ENCODE data around the gene TPM1. TPM values are rescaled to one million over a fixed set of nuclear protein-coding genes. Genes with fewer than 3 reads are reported as not detected.

Gene TPM1
- total RNA-seq, 1 experiment from 2014 or later = 22.5 TPM

- Histone ChIP-seq H3K9me2 (ENCODE audit: insufficient read depth) (no peaks in the 10 kb centered on the region), H3K9ac (ENCODE audit: low read length) (no peak overlapping the region), H3K27ac (ENCODE audit: low read depth, low read length) (no peak overlapping the region), H2AFZ (ENCODE audit: low read depth, low read length, poor library complexity, severe bottlenecking) (peak overlapping the region; percentile 45), H3K36me3 (ENCODE audit: control insufficient read depth in 1 of 2, insufficient read depth in 2 of 2, low read length in 2 of 2) (no peaks in the 10 kb centered on the region), H3K4me3 (replicated peaks in 1 of 2; ENCODE audit: low read depth in 1 of 2, low read length in 2 of 2) (no peak overlapping the region), H3K27me3 (ENCODE audit: insufficient read depth, low read length) (no peaks in the 10 kb centered on the region), H3K79me2 (ENCODE audit: insufficient read depth, low read length) (no peaks in the 10 kb centered on the region), H3K4me1 (ENCODE audit: control insufficient read depth in 1 of 2, insufficient read depth in 2 of 2, low read length in 2 of 2) (no peaks in the 10 kb centered on the region), H3K4me2 (ENCODE audit: low read length) (no peak overlapping the region), H4K20me1 (ENCODE audit: insufficient read depth) (no peaks in the 10 kb centered on the region), H3K9me3 (ENCODE audit: control insufficient read depth in 1 of 2, insufficient read depth in 1 of 2, low read depth in 1 of 2, low read length in 2 of 2) (no peaks in the 10 kb centered on the region)
- DNase-seq (ENCODE audit: low read depth, low spot score) (no peak), ATAC-seq (peak; percentile 67)
- CTCF ChIA-PET = no interaction called here
- POLR2A ChIA-PET = no interaction called here
- no peak for TF ChIP-seq SRF (IDR thresholded peaks at IDR 0.05; ENCODE audit: low read depth)
- TF ChIP-seq TCF7L2 (IDR thresholded peaks at IDR 0.05; ENCODE audit: borderline replicate concordance, extremely low read depth, insufficient read depth, insufficient read length) = peak; percentile 24
- intact Hi-C loops (cut with micrococcal nuclease) = no loop called here
- BruUV-seq (replicated peaks) = no TSS peak
- RAD21 ChIA-PET (ENCODE audit: low non-redundant PET in 1 of 2, low total read pairs in 2 of 2, uncharacterized antibody in 2 of 2, unreplicated experiment in 2 of 2) = no interaction called here
These were observed 42.5 kb upstream of the TPM1 start for GRCh38 chr15:62999923-63000561.

GRCh38 chr15:63000706-63001105 lies 41.8 kb upstream of the TPM1 start:
- RAD21 ChIA-PET (ENCODE audit: low non-redundant PET in 1 of 2, low total read pairs in 2 of 2, uncharacterized antibody in 2 of 2, unreplicated experiment in 2 of 2) = no interaction called here
- no TSS peak for BruUV-seq (replicated peaks)

More at GRCh38 chr15:63000706-63001105, 41.8 kb upstream of the TPM1 start:
- Histone ChIP-seq H3K4me1 (ENCODE audit: control insufficient read depth in 1 of 2, insufficient read depth in 2 of 2, low read length in 2 of 2) (no peaks in the 10 kb centered on the region), H3K4me2 (ENCODE audit: low read length) (no peak overlapping the region), H3K36me3 (ENCODE audit: control insufficient read depth in 1 of 2, insufficient read depth in 2 of 2, low read length in 2 of 2) (no peaks in the 10 kb centered on the region), H3K4me3 (replicated peaks in 1 of 2; ENCODE audit: low read depth in 1 of 2, low read length in 2 of 2) (no peak overlapping the region), H3K9me3 (ENCODE audit: control insufficient read depth in 1 of 2, insufficient read depth in 1 of 2, low read depth in 1 of 2, low read length in 2 of 2) (no peaks in the 10 kb centered on the region), H3K27ac (ENCODE audit: low read depth, low read length) (no peak overlapping the region), H3K27me3 (ENCODE audit: insufficient read depth, low read length) (no peaks in the 10 kb centered on the region), H2AFZ (ENCODE audit: low read depth, low read length, poor library complexity, severe bottlenecking) (no peak overlapping the region), H3K9me2 (ENCODE audit: insufficient read depth) (no peaks in the 10 kb centered on the region), H3K9ac (ENCODE audit: low read length) (no peak overlapping the region), H4K20me1 (ENCODE audit: insufficient read depth) (no peaks in the 10 kb centered on the region), H3K79me2 (ENCODE audit: insufficient read depth, low read length) (no peaks in the 10 kb centered on the region)
- intact Hi-C loops (cut with micrococcal nuclease) = no loop called here
- ChIA-PET POLR2A (no interaction called here), CTCF (no interaction called here)
- TF ChIP-seq SIN3A (IDR thresholded peaks at IDR 0.05; ENCODE audit: low read depth) (no peak), ATF3 (IDR thresholded peaks at IDR 0.05) (no peak), CEBPB (IDR thresholded peaks at IDR 0.05; ENCODE audit: low read depth) (no peak), ZNF274 (IDR thresholded peaks at IDR 0.05; ENCODE audit: low read depth, low read length) (no peak), POLR2A (IDR thresholded peaks at IDR 0.05; ENCODE audit: borderline replicate concordance, extremely low read depth, insufficient read depth, insufficient read length) (no peak), ZFX (IDR thresholded peaks at IDR 0.05) (no peak), FOSL1 (IDR thresholded peaks at IDR 0.05; ENCODE audit: low read depth) (no peak), EGR1 (IDR thresholded peaks at IDR 0.05; ENCODE audit: low read depth) (no peak)
- ATAC-seq (no peak), DNase-seq (ENCODE audit: low read depth, low spot score) (no peak)

Measured in HCT116 (cell line).